ENCODE data around the gene ABCB7.

DNA sequence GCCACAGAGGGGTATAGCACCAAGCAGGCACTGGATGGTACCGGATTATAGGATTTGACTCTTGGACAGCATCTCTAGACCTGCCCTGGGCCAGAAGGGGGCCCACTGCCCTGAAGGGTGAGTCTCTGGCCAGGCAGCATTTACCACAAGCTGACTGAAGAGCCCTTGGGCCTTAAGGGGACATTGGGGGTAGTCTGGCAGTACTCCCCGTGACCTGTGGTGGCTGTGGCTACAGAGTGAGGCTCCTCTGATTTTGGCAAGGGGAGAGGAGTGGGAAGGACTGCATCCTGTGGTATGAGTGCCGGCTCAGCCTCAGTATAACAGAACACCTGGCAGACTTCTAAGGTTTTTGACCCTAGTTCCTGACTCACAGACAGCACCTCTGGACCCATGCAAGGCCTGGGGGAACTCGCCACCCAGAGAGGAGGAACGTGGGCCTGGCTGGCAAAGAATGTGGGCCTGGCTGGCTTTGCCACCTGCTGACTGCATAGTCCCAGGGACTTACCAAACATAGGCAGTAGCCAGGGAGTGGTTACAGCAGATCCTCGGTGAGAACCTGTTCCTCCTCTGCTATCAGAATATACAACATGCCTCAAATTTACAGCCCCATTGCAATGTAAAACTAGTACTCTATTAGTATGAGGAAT lies 48.1 kb downstream of the ABCB7 start:
- TF ChIP-seq CTCF (IDR thresholded peaks at IDR 0.05; ENCODE audit: insufficient read depth, low read length) = no peak
- TF ChIP-seq REST (IDR thresholded peaks at IDR 0.05; ENCODE audit: insufficient replicate concordance, low read depth) = no peak
- no peak for TF ChIP-seq SPI1 (IDR thresholded peaks at IDR 0.05; ENCODE audit: borderline replicate concordance, low read depth)

Measured in HL-60 (cell line).